Ascending aorta (tissue), 2 donors: ENCODE data around the gene PIBF1. TPM values are rescaled to one million over a fixed set of nuclear protein-coding genes. Genes with fewer than 3 reads are reported as not detected.
"Not testable (repeated sequence)": the region's sequence is repeated elsewhere in the genome, so short reads cannot be mapped to it uniquely, and the experiment has no call there.

Experiments
- DNase-seq, 2 donors: peaks; one replicate each; pipeline ENCODE4 v3.0.0-alpha.2; 2019; ENCODE audit warnings: low spot score in 2 of 2
- H3K27ac ChIP-seq, 2 donors: fragments of 200-600 bp; sonication (generic); one replicate each; pipeline ENCODE4 v1.5.1; 2016 to 2017; ENCODE audit warnings: mild to moderate bottlenecking in 1 of 2
- H3K27me3 ChIP-seq: fragments of 200-600 bp; sonication (generic); one replicate; pipeline ENCODE4 v1.5.1; 2017
- H3K36me3 ChIP-seq, 2 donors: fragments of 200-600 bp; sonication (generic); one replicate each; pipeline ENCODE4 v1.5.1; 2016
- H3K4me1 ChIP-seq, 2 donors: fragments of 200-600 bp; sonication (generic); one replicate each; pipeline ENCODE4 v1.5.1; 2016 to 2017; ENCODE audit warnings: mild to moderate bottlenecking in 1 of 2
- H3K4me3 ChIP-seq, 2 donors: fragments of 200-600 bp; sonication (generic); one replicate each; pipeline ENCODE4 v1.5.1; 2016 to 2017; ENCODE audit warnings: mild to moderate bottlenecking in 1 of 2
- H3K9me3 ChIP-seq, 2 donors: fragments of 200-600 bp; sonication (generic); one replicate each; pipeline ENCODE4 v1.5.1; 2016
- intact Hi-C: fragments of 100-400 bp; cut with DNase I; formaldehyde crosslinking; loops from one replicate; pipeline ENCODE4 v1.15.1; 2023
- total RNA-seq: library from RNA; depleted of rRNA; stranded (reverse); fragments of >200 nt; gene quantifications from one replicate; pipeline ENCODE4 v1.1.0, GENCODE V29; 2016
- TF ChIP-seq, protein P1 (sequence below), 3 experiments: fragments of 200-600 bp in 2 of 3; fragments of 450-650 bp in 1 of 3; sonication (generic) in 2 of 3; IDR thresholded peaks; one replicate each; pipeline ENCODE4 v1.5.1; 2016 to 2019; ENCODE audit warnings: antibody characterized with exemption in 3 of 3, mild to moderate bottlenecking in 1 of 3, moderate library complexity in 1 of 3

Gene PIBF1
- total RNA-seq, 1 donor from 2014 or later = 17.0 TPM

- no peaks in the 10 kb centered on the region for H3K9me3 ChIP-seq
- no peaks in the 10 kb centered on the region for H3K27me3 ChIP-seq
- no peaks in the 10 kb centered on the region for H3K4me1 ChIP-seq
- DNase-seq = no peak
- TF ChIP-seq, protein P1, sequence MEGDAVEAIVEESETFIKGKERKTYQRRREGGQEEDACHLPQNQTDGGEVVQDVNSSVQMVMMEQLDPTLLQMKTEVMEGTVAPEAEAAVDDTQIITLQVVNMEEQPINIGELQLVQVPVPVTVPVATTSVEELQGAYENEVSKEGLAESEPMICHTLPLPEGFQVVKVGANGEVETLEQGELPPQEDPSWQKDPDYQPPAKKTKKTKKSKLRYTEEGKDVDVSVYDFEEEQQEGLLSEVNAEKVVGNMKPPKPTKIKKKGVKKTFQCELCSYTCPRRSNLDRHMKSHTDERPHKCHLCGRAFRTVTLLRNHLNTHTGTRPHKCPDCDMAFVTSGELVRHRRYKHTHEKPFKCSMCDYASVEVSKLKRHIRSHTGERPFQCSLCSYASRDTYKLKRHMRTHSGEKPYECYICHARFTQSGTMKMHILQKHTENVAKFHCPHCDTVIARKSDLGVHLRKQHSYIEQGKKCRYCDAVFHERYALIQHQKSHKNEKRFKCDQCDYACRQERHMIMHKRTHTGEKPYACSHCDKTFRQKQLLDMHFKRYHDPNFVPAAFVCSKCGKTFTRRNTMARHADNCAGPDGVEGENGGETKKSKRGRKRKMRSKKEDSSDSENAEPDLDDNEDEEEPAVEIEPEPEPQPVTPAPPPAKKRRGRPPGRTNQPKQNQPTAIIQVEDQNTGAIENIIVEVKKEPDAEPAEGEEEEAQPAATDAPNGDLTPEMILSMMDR (IDR thresholded peaks at IDR 0.05) = no peak
- H3K27ac ChIP-seq = no peak overlapping the region
- no peaks in the 10 kb centered on the region for H3K36me3 ChIP-seq
- H3K4me3 ChIP-seq = no peak overlapping the region
- intact Hi-C loops = no loop called here
Measured at GRCh38 chr13:73039201-73040108, 257.5 kb downstream of the PIBF1 start.

DNA sequence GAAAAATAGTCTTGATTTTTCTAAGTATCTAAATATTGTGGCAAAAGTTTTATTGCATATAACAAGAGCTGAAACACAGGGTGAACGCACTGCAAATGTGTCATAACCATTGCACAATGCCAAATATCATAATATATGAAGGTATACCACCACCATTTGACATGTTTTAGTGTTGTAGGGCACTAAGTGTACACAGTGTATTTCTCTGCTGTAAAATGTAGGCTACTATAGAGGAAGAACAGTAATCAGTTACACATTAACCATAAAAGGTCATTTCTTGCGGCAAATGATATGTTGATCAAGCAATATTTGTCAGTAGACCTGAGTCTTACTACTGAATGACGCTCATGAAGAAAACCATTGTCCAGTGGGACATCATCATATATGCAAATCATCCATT, 258.6 kb downstream of the PIBF1 start:
- H3K9me3 ChIP-seq = no peaks in the 10 kb centered on the region
- DNase-seq = no peak
- H3K4me1 ChIP-seq = no peaks in the 10 kb centered on the region
- no peaks in the 10 kb centered on the region for H3K27me3 ChIP-seq
- H3K4me3 ChIP-seq = no peak overlapping the region
- H3K27ac ChIP-seq = no peak overlapping the region
- intact Hi-C loops = no loop called here
- no peaks in the 10 kb centered on the region for H3K36me3 ChIP-seq
- TF ChIP-seq, protein P1 (IDR thresholded peaks at IDR 0.05) = no peak

GRCh38 chr13:73040968-73041596, 259.1 kb downstream of the PIBF1 start:
- H3K9me3 ChIP-seq = no peaks in the 10 kb centered on the region
- no peak for DNase-seq
- no peaks in the 10 kb centered on the region for H3K27me3 ChIP-seq
- H3K36me3 ChIP-seq = no peaks in the 10 kb centered on the region
- TF ChIP-seq, protein P1 (IDR thresholded peaks at IDR 0.05) = no peak
- no peak overlapping the region for H3K27ac ChIP-seq
- no peaks in the 10 kb centered on the region for H3K4me1 ChIP-seq
- intact Hi-C loops = no loop called here
- H3K4me3 ChIP-seq = no peak overlapping the region

- Histone ChIP-seq H3K27ac (no peak overlapping the region), H3K9me3 (no peaks in the 10 kb centered on the region), H3K36me3 (no peaks in the 10 kb centered on the region), H3K27me3 (no peaks in the 10 kb centered on the region), H3K4me3 (no peak overlapping the region), H3K4me1 (no peaks in the 10 kb centered on the region)
- DNase-seq = no peak
- TF ChIP-seq, protein P1 (IDR thresholded peaks at IDR 0.05) = no peak
- intact Hi-C loops = no loop called here
Measured at GRCh38 chr13:73045031-73045430, 263.1 kb downstream of the PIBF1 start.

DNA sequence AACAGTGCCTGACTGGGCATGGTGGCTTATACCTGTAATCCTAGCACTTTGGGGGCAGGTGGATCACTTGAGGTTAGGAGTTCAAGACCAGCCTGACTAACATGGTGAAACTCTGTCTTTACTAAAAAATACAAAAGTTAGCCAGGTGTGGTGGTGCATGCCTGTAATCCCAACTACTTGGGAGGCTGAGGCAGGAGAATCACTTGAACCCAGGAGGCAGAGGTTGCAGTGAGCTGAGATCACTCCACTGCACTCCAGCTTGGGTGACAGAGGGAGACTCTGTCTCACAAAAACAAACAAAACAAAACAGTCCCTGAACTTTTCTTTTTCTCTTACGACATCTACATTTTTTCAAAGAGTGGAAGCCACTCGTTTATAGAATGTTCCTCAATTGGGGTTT, 266.7 kb downstream of the PIBF1 start:
- H3K9me3 ChIP-seq, H3K4me3 ChIP-seq, H3K4me1 ChIP-seq, H3K27ac ChIP-seq, intact Hi-C loops, DNase-seq, H3K27me3 ChIP-seq, H3K36me3 ChIP-seq: not testable (repeated sequence)

DNA sequence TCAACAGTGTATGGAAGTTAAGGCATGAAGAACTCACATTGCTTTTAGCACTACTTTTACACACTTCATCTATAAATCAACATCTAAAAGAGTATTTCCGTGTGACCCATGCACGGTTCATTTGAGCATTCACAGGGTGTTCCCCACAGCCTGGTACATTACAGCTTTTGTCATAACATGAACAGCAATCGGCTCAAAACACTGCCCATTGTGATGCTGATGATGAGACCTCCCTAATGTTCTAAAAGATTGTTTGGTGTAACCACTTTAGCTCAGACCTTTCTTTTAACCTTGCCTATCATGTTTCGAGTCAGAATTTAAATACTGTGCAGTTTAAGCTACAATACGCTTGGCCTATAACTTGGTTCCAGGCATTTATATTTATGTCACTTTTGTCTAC, 272.8 kb downstream of the PIBF1 start:
- Histone ChIP-seq H3K36me3 (no peaks in the 10 kb centered on the region), H3K4me1 (no peaks in the 10 kb centered on the region), H3K4me3 (no peak overlapping the region), H3K27ac (no peak overlapping the region), H3K9me3 (no peaks in the 10 kb centered on the region), H3K27me3 (no peaks in the 10 kb centered on the region)
- TF ChIP-seq, protein P1 (IDR thresholded peaks at IDR 0.05) = no peak
- intact Hi-C loops = loop anchor here (5.0 to 10.0 kb wide), 2 partner anchors 163 to 200 kb away; no protein-coding TSS in a partner anchor
- no peak for DNase-seq
